Panc1 (cell line): ENCODE measurements around the gene OR6K6. TPM values are rescaled to one million over a fixed set of nuclear protein-coding genes. Genes with fewer than 3 reads are reported as not detected.

Experiments used
- ATAC-seq: fragments of 200-7000 bp; cut with Tn5 transposase; 2 replicates; pipeline ENCODE4 v1.9.1; 2020; ENCODE audit warnings: mild to moderate bottlenecking, moderate library complexity
- BruUV-seq: library from RNA; stranded (reverse); fragments of 400-500 nt; replicated peaks from 2 replicates; lab custom pipeline; 2021; lab: Mats Ljungman, UMichigan
- CTCF ChIA-PET: fragments of 300-600 bp; sonication (Branson Sonifier 250); formaldehyde crosslinking; loops from one replicate; lab custom pipeline; 2022; ENCODE audit warnings: antibody characterized with exemption; lab: Charles Lee
- POLR2A ChIA-PET: fragments of 300-600 bp; sonication (Branson Sonifier 250); formaldehyde crosslinking; loops from one replicate; lab custom pipeline; 2022; ENCODE audit warnings: antibody characterized with exemption; lab: Charles Lee
- DNase-seq: peaks from one replicate; pipeline ENCODE4 v3.0.0-alpha.2; 2010; ENCODE audit warnings: low read depth, low spot score
- H3K27ac ChIP-seq: 2 replicates; pipeline ENCODE4 v1.5.1; 2011; ENCODE audit warnings: mild to moderate bottlenecking, low read length, inconsistent platforms
- H3K27me3 ChIP-seq: fragments of 200-500 bp; sonication (Bioruptor generic); 2 replicates; pipeline ENCODE4 v1.6.0; 2014; ENCODE audit warnings: low read length, inconsistent platforms; ENCODE audit not compliant: control insufficient read depth, insufficient read depth
- H3K36me3 ChIP-seq: fragments of 200-500 bp; sonication (Bioruptor generic); 2 replicates; pipeline ENCODE4 v1.5.1; 2014; ENCODE audit warnings: inconsistent platforms, mild to moderate bottlenecking, low read length, moderate library complexity; ENCODE audit not compliant: control insufficient read depth, insufficient read depth
- H3K4me1 ChIP-seq: 2 replicates; pipeline ENCODE4 v1.5.1; 2011; ENCODE audit warnings: inconsistent platforms, mild to moderate bottlenecking, low read length, moderate library complexity; ENCODE audit not compliant: control insufficient read depth, insufficient read depth
- H3K4me3 ChIP-seq, 2 experiments: 2 replicates each; pipeline ENCODE4 v1.5.1; 2011 to 2012; ENCODE audit warnings: low read depth in 2 of 2, low read length in 2 of 2, mild to moderate bottlenecking in 2 of 2, inconsistent platforms in 1 of 2, moderate library complexity in 1 of 2
- H3K9me3 ChIP-seq: fragments of 200-500 bp; sonication (Bioruptor generic); 2 replicates; pipeline ENCODE4 v1.5.1; 2014; ENCODE audit warnings: low read depth, mild to moderate bottlenecking, inconsistent platforms, low read length, moderate library complexity; ENCODE audit not compliant: control insufficient read depth, insufficient read depth
- POLR2AphosphoS5 ChIP-seq: IDR thresholded peaks from 2 replicates; pipeline ENCODE4 v1.6.1; 2012; ENCODE audit warnings: mild to moderate bottlenecking, low read depth, low read length, moderate library complexity
- REST ChIP-seq, 2 experiments: IDR thresholded peaks; 2 replicates each; pipeline ENCODE4 v1.6.1; 2011 to 2012; ENCODE audit warnings: low read depth in 2 of 2, control low read depth in 1 of 2, low read length in 1 of 2, mild to moderate bottlenecking in 1 of 2, moderate library complexity in 1 of 2; ENCODE audit not compliant: insufficient read depth in 1 of 2
- SIN3A ChIP-seq: IDR thresholded peaks from 2 replicates; pipeline ENCODE4 v1.6.1; 2012; ENCODE audit warnings: low read depth, mild to moderate bottlenecking, low read length, moderate library complexity, borderline replicate concordance; ENCODE audit not compliant: insufficient read depth
- TCF7L2 ChIP-seq: IDR thresholded peaks from 2 replicates; pipeline ENCODE4 v1.6.1; 2011; ENCODE audit warnings: mild to moderate bottlenecking, low read depth, low read length, inconsistent platforms
- in situ Hi-C: cut with HindIII; loops from 2 replicates; pipeline ENCODE4 v1.10.0; 2016; ENCODE audit warnings: low sequenced_read_pairs, low pct_unique_long_range_greater_than_20kb
- intact Hi-C: fragments of 100-400 bp; cut with micrococcal nuclease; formaldehyde crosslinking; loops from one replicate; pipeline ENCODE4 v1.10.0; 2022; ENCODE audit not compliant: unreplicated experiment
- total RNA-seq: library from RNA; stranded (reverse); gene quantifications from one replicate; pipeline ENCODE4 v1.2.1, GENCODE V29; 2021; ENCODE audit not compliant: unreplicated experiment
- TF ChIP-seq, protein P1 (sequence below): fragments of 450-650 bp; IDR thresholded peaks from 2 replicates; pipeline ENCODE4 v1.5.1; 2017; ENCODE audit warnings: mild to moderate bottlenecking

Gene OR6K6
- total RNA-seq, 1 experiment from 2014 or later, result not detected

DNA sequence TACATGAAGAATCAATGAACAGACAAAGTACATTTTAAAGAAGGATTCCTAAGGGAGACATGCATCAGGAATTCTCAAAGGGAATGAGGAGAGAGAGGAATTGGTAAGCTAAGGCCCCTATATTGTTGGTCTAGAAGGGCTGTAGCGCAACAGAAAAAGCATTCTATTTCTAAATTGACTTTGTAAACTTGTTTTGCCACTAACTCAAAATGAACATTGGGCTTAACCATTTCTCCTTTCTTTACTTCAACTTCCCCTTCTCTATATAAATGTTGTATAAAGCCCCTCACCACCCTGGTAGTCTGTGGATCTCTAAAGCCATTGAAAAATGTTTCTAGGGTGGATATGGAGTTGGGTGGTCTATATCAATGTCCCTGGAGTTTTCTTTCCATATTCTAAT, 46.9 kb downstream of the OR6K6 start:
- H3K9me3 ChIP-seq, result no peaks in the 10 kb centered on the region
- intact Hi-C loops, result no loop called here
- no peak overlapping the region for H3K27ac ChIP-seq
- BruUV-seq, result no TSS peak
- no peak for TF ChIP-seq REST (IDR thresholded peaks at IDR 0.05; ENCODE audit: insufficient read depth in 1 of 2, low read depth in 2 of 2, low read length in 1 of 2)
- TF ChIP-seq POLR2AphosphoS5, result no peak
- TF ChIP-seq, protein P1, sequence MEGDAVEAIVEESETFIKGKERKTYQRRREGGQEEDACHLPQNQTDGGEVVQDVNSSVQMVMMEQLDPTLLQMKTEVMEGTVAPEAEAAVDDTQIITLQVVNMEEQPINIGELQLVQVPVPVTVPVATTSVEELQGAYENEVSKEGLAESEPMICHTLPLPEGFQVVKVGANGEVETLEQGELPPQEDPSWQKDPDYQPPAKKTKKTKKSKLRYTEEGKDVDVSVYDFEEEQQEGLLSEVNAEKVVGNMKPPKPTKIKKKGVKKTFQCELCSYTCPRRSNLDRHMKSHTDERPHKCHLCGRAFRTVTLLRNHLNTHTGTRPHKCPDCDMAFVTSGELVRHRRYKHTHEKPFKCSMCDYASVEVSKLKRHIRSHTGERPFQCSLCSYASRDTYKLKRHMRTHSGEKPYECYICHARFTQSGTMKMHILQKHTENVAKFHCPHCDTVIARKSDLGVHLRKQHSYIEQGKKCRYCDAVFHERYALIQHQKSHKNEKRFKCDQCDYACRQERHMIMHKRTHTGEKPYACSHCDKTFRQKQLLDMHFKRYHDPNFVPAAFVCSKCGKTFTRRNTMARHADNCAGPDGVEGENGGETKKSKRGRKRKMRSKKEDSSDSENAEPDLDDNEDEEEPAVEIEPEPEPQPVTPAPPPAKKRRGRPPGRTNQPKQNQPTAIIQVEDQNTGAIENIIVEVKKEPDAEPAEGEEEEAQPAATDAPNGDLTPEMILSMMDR, result no peak
- no peak for TF ChIP-seq TCF7L2
- TF ChIP-seq SIN3A, result no peak
- POLR2A ChIA-PET, result no interaction called here
- no peak overlapping the region for H3K4me3 ChIP-seq
- no peaks in the 10 kb centered on the region for H3K36me3 ChIP-seq
- ATAC-seq, result no peak
- no peak for DNase-seq
- in situ Hi-C loops, result no loop called here
- CTCF ChIA-PET, result no interaction called here
- H3K4me1 ChIP-seq, result no peaks in the 10 kb centered on the region
- H3K27me3 ChIP-seq, result no peaks in the 10 kb centered on the region

DNA sequence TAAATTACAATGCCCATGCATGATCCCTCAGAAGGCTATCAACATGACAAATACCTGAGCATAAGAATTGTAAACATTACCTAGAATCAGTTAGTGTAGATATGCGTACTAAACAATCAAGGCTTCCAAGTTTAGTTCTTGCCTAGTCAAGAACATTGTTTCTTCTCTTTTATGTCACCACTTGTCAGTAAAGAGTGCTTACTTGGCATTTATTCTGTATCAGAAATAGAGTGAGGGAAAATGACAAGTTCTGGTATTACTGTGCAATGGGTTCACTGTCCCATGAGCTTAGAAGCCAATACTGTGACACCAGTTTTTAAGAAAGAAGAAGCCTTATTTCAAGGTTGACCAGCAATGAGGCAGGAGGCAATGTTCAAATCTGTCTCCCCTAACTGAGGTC, 49.2 kb downstream of the OR6K6 start:
- TF ChIP-seq POLR2AphosphoS5 (no peak), REST (IDR thresholded peaks at IDR 0.05; ENCODE audit: insufficient read depth in 1 of 2, low read depth in 2 of 2, low read length in 1 of 2) (no peak), TCF7L2 (no peak), SIN3A (no peak)
- TF ChIP-seq, protein P1, result no peak
- intact Hi-C loops, result no loop called here

More for the DNA sequence above, 49.2 kb downstream of the OR6K6 start:
- DNase-seq (no peak), ATAC-seq (no peak)
- H3K4me1 ChIP-seq, result no peaks in the 10 kb centered on the region
- no peaks in the 10 kb centered on the region for H3K9me3 ChIP-seq
- H3K27me3 ChIP-seq, result no peaks in the 10 kb centered on the region
- POLR2A ChIA-PET, result no interaction called here
- no peaks in the 10 kb centered on the region for H3K36me3 ChIP-seq
- H3K4me3 ChIP-seq, result no peak overlapping the region
- CTCF ChIA-PET, result no interaction called here
- in situ Hi-C loops, result no loop called here
- no peak overlapping the region for H3K27ac ChIP-seq
- no TSS peak for BruUV-seq

Other genes starting within 250 kb of the OR6K6 start
- not detected for gene OR6Y1, start 200.3 kb upstream of the OR6K6 start, total RNA-seq
- gene OR6P1, start 184.1 kb upstream of the OR6K6 start, total RNA-seq, result not detected
- gene OR10X1, start 174.8 kb upstream of the OR6K6 start, total RNA-seq, result not detected
- gene OR10Z1, start 149.5 kb upstream of the OR6K6 start, total RNA-seq, result not detected
- gene SPTA1, start 68.0 kb upstream of the OR6K6 start, total RNA-seq, result not detected
- not detected for gene OR6K2, start 54.1 kb upstream of the OR6K6 start, total RNA-seq
- not detected for gene OR6K3, start 34.0 kb upstream of the OR6K6 start, total RNA-seq
- not detected for gene OR6N1, start 17.5 kb downstream of the OR6K6 start, total RNA-seq
- gene OR6N2, start 26.5 kb downstream of the OR6K6 start, total RNA-seq, result not detected
- not detected for gene MNDA, start 76.6 kb downstream of the OR6K6 start, total RNA-seq
- not detected for gene PYHIN1, start 176.8 kb downstream of the OR6K6 start, total RNA-seq